Stimulated activated CD8-positive, alpha-beta memory T cell treated with anti-CD3 and anti-CD28 coated beads, Interleukin-4, amount 100 ng/mL, for 24 hours (primary cell): ENCODE measurements around the gene RNF133.
"Not testable (repeated sequence)": the region's sequence is repeated elsewhere in the genome, so short reads cannot be mapped to it uniquely, and the experiment has no call there.

Source experiments
- DNase-seq: peaks from one replicate; pipeline ENCODE4 v3.0.0-alpha.2; 2020; ENCODE audit warnings: low read depth

The RNF133 gene

GRCh38 chr7:122689346-122690109 lies 9.4 kb downstream of the RNF133 start:
- no peak for DNase-seq

DNA sequence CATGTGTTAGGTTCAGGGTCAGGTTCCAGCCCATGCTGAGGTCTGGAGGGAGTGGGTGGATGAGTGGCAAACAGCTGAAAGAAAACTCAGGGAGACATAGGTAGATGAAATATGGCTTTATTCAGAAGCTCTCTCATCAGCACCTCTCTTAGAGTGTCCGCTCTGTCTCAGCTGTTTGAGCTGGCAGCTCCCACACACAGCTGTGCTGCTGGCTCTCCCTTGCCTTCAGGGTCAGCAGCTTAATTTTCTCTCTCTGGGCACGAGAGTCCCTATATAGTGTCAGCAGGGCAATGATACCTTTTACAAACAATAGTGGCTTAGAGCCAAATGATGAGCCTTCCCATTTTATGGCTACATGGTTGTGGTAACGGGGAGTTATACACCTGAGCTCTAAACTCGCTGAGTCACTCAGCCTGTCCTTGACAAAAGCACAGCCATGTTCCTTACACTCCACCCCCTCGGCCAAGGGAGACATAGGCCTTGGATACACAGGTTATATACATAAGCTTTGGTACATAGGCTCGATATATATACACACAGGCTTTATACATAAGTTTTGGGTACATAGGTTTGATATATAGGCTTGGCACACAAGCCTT lies 10.4 kb downstream of the RNF133 start:
- no peak for DNase-seq

GRCh38 chr7:122686360-122686878 lies 12.5 kb downstream of the RNF133 start:
- no peak for DNase-seq

- no peak for DNase-seq
Measured at GRCh38 chr7:122684504-122684903, 14.4 kb downstream of the RNF133 start.

DNA sequence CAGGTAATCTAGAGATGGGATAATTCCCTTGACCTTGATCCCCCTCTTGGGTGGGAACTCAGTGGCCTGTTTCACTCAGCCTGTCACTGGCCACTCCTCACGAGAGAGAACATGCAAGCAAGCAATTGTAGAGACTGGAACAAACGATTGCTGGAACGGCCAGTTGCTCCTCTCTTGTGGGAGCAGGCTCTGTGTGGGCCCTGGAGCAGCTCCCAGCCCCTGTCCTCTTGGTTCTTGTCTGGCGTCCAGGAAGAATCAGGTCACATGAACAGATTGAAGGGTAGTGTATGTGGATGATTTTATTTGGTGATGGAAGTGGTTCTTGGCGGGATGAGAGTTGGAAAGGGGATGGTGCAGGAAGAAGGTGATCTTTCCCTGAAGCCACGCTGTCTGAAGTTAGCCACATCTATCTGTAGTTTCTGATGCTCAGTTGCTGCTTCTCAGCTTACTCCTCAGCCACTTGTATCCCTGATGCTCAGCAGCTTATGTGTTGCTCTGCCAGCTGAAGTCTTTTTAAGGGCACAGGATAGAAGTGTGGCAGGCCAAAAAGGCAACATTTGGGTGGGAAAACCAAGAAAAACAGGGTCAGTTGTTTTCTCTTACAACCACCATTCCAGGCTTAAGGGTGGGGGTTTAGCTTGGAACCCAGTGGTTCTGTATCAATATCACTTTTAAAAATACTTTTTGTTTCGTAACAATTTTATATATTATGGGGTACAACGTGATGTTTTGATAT lies 15.9 kb downstream of the RNF133 start:
- no peak for DNase-seq

- not testable (repeated sequence) for DNase-seq
Measured at GRCh38 chr7:122681186-122681585, 17.7 kb downstream of the RNF133 start.

- DNase-seq: no peak
Measured at GRCh38 chr7:122679813-122680212, 19.1 kb downstream of the RNF133 start.

DNA sequence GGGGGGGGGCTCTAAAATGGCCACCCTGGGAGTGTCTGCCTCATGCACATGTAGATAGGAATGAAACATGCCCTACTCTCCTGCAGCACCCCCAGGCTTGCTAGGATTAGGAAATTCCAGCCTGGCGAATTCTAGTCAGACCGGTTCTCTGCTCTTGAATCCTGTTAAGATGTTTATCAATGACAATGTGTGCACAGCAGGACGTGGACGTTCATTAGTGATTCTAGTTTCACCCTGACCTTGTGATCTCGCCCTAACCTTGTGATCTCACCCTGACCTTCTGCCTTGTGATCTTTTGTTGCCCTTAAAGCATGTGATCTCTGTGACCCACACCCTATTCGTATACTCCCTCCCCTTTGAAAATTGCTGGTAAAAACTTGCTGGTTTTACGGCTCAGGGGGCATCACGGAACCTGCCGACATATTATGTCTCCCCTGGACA lies 19.6 kb downstream of the RNF133 start:
- DNase-seq: not testable (repeated sequence)

GRCh38 chr7:122677149-122677548 lies 21.8 kb downstream of the RNF133 start:
- no peak for DNase-seq

GRCh38 chr7:122676466-122676865 lies 22.5 kb downstream of the RNF133 start:
- no peak for DNase-seq

DNA sequence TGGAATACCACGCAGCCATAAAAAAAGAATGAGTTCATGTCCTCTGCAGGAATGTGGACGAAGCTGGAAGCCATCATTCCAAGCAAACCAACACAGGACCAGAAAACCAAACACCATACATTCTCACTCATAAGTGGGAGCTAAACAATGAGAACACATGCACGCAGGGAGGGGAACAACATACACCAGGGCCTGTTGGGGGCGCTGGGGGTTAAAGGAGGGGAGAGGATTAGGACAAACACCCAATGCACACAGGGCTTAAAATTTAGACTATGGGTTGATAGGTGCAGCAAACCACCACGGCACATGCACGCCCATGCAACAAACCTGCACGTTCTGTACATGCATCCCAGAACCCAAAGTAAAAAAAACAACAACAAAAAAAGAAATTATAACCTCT lies 23.3 kb downstream of the RNF133 start:
- DNase-seq: no peak

GRCh38 chr7:122675011-122675410 lies 23.9 kb downstream of the RNF133 start:
- DNase-seq: no peak

DNA sequence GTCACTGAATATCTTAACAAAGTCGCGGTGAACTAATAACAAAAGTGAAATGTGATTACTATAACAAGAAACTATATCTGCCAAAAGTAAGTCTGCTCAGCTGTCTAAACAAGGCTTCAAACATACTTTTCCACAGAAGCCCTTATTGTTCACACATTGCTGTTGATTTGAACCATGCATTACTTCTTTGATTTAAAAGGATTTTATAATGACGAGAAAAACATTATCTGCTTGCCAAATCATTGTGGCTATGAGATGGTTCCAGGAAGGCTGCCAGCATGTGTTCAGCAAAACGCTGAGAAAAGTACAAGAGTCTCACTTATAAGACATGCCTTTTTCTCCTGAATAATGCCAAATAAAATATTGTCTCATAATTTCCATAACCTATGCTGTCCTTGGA lies 24.4 kb downstream of the RNF133 start:
- DNase-seq: no peak

DNA sequence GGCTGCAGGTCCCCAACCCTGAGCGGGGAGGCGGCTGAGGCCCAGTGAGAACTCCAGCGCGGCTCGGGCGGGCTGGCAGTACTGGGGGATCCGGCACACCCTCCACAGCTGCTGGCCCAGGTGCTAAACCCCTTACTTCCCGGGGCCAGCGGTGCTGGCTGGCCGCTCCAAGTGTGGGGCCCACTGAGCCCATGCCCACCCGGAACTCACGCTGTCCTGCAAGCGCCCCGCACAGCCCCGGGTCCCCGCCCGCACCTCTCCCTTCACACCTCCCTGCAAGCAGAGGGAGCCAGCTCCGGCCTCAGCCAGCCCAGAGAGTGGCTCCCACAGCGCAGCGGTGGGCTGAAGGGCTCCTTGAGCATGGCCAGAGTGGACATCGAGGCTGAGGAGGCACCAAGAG lies 25.0 kb downstream of the RNF133 start:
- no peak for DNase-seq

GRCh38 chr7:122672536-122672935 lies 26.4 kb downstream of the RNF133 start:
- no peak for DNase-seq

- no peak for DNase-seq
Measured at GRCh38 chr7:122663733-122664132, 35.2 kb downstream of the RNF133 start.

DNA sequence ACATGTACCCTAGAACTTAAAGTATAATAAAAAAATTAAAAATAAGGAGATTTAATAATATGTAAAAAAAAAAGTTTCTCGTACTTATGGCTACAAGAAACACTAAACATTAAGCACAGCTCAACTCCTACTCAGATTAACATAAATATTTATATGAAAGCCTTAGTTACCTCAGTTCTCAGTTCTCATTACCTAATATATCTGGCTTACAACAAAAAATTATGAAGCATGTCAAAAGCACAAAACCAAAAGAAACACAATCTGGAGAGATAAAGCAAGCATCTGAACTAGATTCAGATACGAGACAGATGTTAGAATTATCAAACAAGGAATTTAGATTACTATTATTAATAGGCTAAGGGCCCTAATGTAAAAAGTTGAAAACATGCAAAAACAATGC lies 40.1 kb downstream of the RNF133 start:
- no peak for DNase-seq

GRCh38 chr7:122653685-122654084 lies 45.2 kb downstream of the RNF133 start:
- no peak for DNase-seq

GRCh38 chr7:122652876-122653275 lies 46.0 kb downstream of the RNF133 start:
- DNase-seq: no peak

DNA sequence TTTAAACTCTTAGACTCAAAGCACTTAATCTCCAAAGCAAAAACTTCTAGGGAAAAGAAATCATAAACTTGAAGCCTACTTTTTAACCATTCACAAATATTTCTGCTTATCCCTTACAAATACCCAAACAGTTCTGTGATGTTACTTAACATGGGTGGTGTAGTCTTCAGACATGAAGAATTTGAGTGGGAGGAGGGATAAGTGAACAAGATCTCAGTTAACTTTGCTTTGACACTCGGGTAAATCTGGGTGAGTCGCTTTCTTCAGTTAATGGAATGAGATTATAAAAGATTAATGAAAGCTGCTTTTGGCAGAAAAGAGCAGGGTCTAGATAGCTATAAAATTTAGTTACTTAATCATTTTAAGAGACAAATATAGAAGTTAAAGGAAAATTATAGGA lies 47.5 kb downstream of the RNF133 start:
- DNase-seq: no peak
